IMR-90 (cell line): ENCODE measurements around the gene ERAP2. TPM values are rescaled to one million over a fixed set of nuclear protein-coding genes. Genes with fewer than 3 reads are reported as not detected.

Experiments used
- ATAC-seq: fragments of 200-7000 bp; cut with Tn5 transposase; 2 replicates; pipeline ENCODE4 v1.9.1; 2020; ENCODE audit warnings: low read depth, mild to moderate bottlenecking, moderate library complexity
- BruUV-seq: library from RNA; stranded (reverse); fragments of 400-500 nt; replicated peaks from 2 replicates; lab custom pipeline; 2021; lab: Mats Ljungman, UMichigan
- CTCF ChIA-PET: fragments of 300-600 bp; formaldehyde crosslinking; extraction: SDS; loops from one replicate; lab custom pipeline; 2021; ENCODE audit warnings: antibody characterized with exemption; lab: Yijun Ruan, JAX
- POLR2A ChIA-PET: fragments of 300-600 bp; sonication (Branson Sonifier 250); formaldehyde crosslinking; loops from one replicate; lab custom pipeline; 2022; ENCODE audit warnings: antibody characterized with exemption; ENCODE audit not compliant: unreplicated experiment; lab: Charles Lee
- DNase-seq: peaks from one replicate; pipeline ENCODE4 v3.0.0; 2013
- H2AFZ ChIP-seq: replicated peaks from 2 replicates; pipeline ENCODE3; 2013; ENCODE audit warnings: low read length, mild to moderate bottlenecking; ENCODE audit not compliant: poor library complexity
- H2AK5ac ChIP-seq: 2 replicates; pipeline ENCODE4 v1.6.1; 2013; ENCODE audit warnings: low read depth, low read length, inconsistent platforms
- H2AK9ac ChIP-seq: replicated peaks from 2 replicates; pipeline ENCODE3; 2013; ENCODE audit warnings: mild to moderate bottlenecking, low read depth, low read length, moderate library complexity; ENCODE audit not compliant: poor library complexity
- H2BK120ac ChIP-seq: 2 replicates; pipeline ENCODE4 v1.6.1; 2013; ENCODE audit warnings: low read depth, low read length, inconsistent platforms
- H2BK15ac ChIP-seq: 3 replicates; pipeline ENCODE4 v1.6.1; 2013; ENCODE audit warnings: low read depth, low read length, inconsistent platforms
- H2BK20ac ChIP-seq: 2 replicates; pipeline ENCODE4 v1.6.1; 2013; ENCODE audit warnings: low read depth, mild to moderate bottlenecking, inconsistent platforms, low read length, moderate library complexity
- H2BK5ac ChIP-seq: 2 replicates; pipeline ENCODE4 v1.6.1; 2013; ENCODE audit warnings: mild to moderate bottlenecking, low read depth, low read length, inconsistent platforms; ENCODE audit not compliant: poor library complexity, severe bottlenecking
- H3K14ac ChIP-seq: replicated peaks from 2 replicates; pipeline ENCODE4 v1.6.1; 2013; ENCODE audit warnings: low read depth, low read length, inconsistent platforms
- H3K18ac ChIP-seq: 2 replicates; pipeline ENCODE4 v1.6.1; 2013; ENCODE audit warnings: low read depth, low read length, control low read depth
- H3K23ac ChIP-seq: 2 replicates; pipeline ENCODE4 v1.6.1; 2013; ENCODE audit warnings: low read depth, low read length, inconsistent platforms
- H3K27ac ChIP-seq: 2 replicates; pipeline ENCODE4 v1.5.1; 2013; ENCODE audit warnings: mild to moderate bottlenecking, control low read depth, low read length; ENCODE audit not compliant: insufficient read depth
- H3K27me3 ChIP-seq: 2 replicates; pipeline ENCODE4 v1.6.1; 2013; ENCODE audit warnings: low read length; ENCODE audit not compliant: control insufficient read depth, insufficient read depth
- H3K36me3 ChIP-seq: 2 replicates; pipeline ENCODE4 v1.6.1; 2013; ENCODE audit warnings: low read length, mixed read lengths; ENCODE audit not compliant: control insufficient read depth, insufficient read depth
- H3K4ac ChIP-seq: 2 replicates; pipeline ENCODE4 v1.6.1; 2013; ENCODE audit warnings: low read depth, low read length, inconsistent platforms
- H3K4me1 ChIP-seq: 2 replicates; pipeline ENCODE4 v1.6.1; 2013; ENCODE audit warnings: low read length, mixed read lengths; ENCODE audit not compliant: control insufficient read depth, insufficient read depth
- H3K4me2 ChIP-seq: 2 replicates; pipeline ENCODE4 v1.6.1; 2013; ENCODE audit warnings: low read depth, mild to moderate bottlenecking, control low read depth, low read length, moderate library complexity
- H3K4me3 ChIP-seq: 2 replicates; pipeline ENCODE4 v1.5.1; 2013; ENCODE audit warnings: low read depth, mild to moderate bottlenecking, control low read depth, low read length, moderate library complexity; ENCODE audit not compliant: insufficient read depth
- H3K56ac ChIP-seq: 2 replicates; pipeline ENCODE4 v1.6.1; 2013; ENCODE audit warnings: low read length, inconsistent platforms; ENCODE audit not compliant: insufficient read depth; ENCODE audit errors: extremely low read depth
- H3K79me1 ChIP-seq, 2 experiments: 2 replicates each; pipeline ENCODE4 v1.6.1; 2013; ENCODE audit warnings: low read length in 2 of 2, inconsistent platforms in 1 of 2, low read depth in 1 of 2
- H3K9ac ChIP-seq: 2 replicates; pipeline ENCODE4 v1.6.1; 2013; ENCODE audit warnings: low read depth, low read length, control low read depth
- H3K9me1 ChIP-seq: 2 replicates; pipeline ENCODE4 v1.6.1; 2013; ENCODE audit warnings: low read length, inconsistent platforms; ENCODE audit not compliant: insufficient read depth
- H3K9me3 ChIP-seq: 2 replicates; pipeline ENCODE4 v1.6.1; 2013; ENCODE audit warnings: low read length; ENCODE audit not compliant: control insufficient read depth, insufficient read depth
- H4K20me1 ChIP-seq: 2 replicates; pipeline ENCODE4 v1.6.1; 2013; ENCODE audit warnings: low read length, inconsistent platforms; ENCODE audit not compliant: insufficient read depth
- H4K5ac ChIP-seq: 2 replicates; pipeline ENCODE4 v1.6.1; 2013; ENCODE audit warnings: mild to moderate bottlenecking, low read depth, low read length, control low read depth
- H4K8ac ChIP-seq, 2 experiments: 2 replicates each; pipeline ENCODE4 v1.6.1; 2013; ENCODE audit warnings: low read depth in 2 of 2, low read length in 2 of 2, control low read depth in 1 of 2, inconsistent platforms in 1 of 2
- H4K91ac ChIP-seq: 2 replicates; pipeline ENCODE4 v1.6.1; 2013; ENCODE audit warnings: low read depth, low read length, inconsistent platforms; ENCODE audit not compliant: insufficient read depth
- BHLHE40 ChIP-seq: fragments of 150-350 bp; IDR thresholded peaks from 2 replicates; pipeline ENCODE4 v1.6.1; 2016; ENCODE audit warnings: mild to moderate bottlenecking, low read depth, low read length
- CEBPB ChIP-seq: IDR thresholded peaks from 2 replicates; pipeline ENCODE4 v1.6.1; 2012; ENCODE audit warnings: low read depth, low read length, improper control_type of control experiment
- CHD1 ChIP-seq: IDR thresholded peaks from 2 replicates; pipeline ENCODE4 v1.6.1; 2012; ENCODE audit warnings: low read depth, low read length, improper control_type of control experiment
- FOS ChIP-seq: fragments of 150-350 bp; IDR thresholded peaks from 2 replicates; pipeline ENCODE4 v1.6.1; 2016; ENCODE audit warnings: low read depth, low read length
- MAFK ChIP-seq: IDR thresholded peaks from 2 replicates; pipeline ENCODE4 v1.6.1; 2012; ENCODE audit warnings: low read depth, low read length, improper control_type of control experiment
- MAZ ChIP-seq: IDR thresholded peaks from 2 replicates; pipeline ENCODE4 v1.6.1; 2012; ENCODE audit warnings: low read depth, mild to moderate bottlenecking, low read length, improper control_type of control experiment, moderate library complexity, borderline replicate concordance
- MXI1 ChIP-seq: IDR thresholded peaks from 2 replicates; pipeline ENCODE4 v1.6.1; 2012; ENCODE audit warnings: low read depth, mild to moderate bottlenecking, low read length, moderate library complexity, borderline replicate concordance
- NFE2L2 ChIP-seq: fragments of 150-350 bp; IDR thresholded peaks from 2 replicates; pipeline ENCODE4 v1.6.1; 2016; ENCODE audit warnings: low read depth, mild to moderate bottlenecking, low read length
- POLR2A ChIP-seq: IDR thresholded peaks from 2 replicates; pipeline ENCODE4 v1.6.1; 2012; ENCODE audit warnings: mild to moderate bottlenecking, low read depth, low read length
- RAD21 ChIP-seq: IDR thresholded peaks from 2 replicates; pipeline ENCODE4 v1.6.1; 2012; ENCODE audit warnings: low read length, improper control_type of control experiment
- RCOR1 ChIP-seq: IDR thresholded peaks from 2 replicates; pipeline ENCODE4 v1.6.1; 2012; ENCODE audit warnings: mild to moderate bottlenecking, low read length, improper control_type of control experiment; ENCODE audit not compliant: insufficient replicate concordance
- RFX5 ChIP-seq: IDR thresholded peaks from 2 replicates; pipeline ENCODE4 v1.8.0; 2012; ENCODE audit warnings: low read depth, mild to moderate bottlenecking, low read length, moderate library complexity
- SMC3 ChIP-seq: fragments of 150-350 bp; IDR thresholded peaks from 2 replicates; pipeline ENCODE4 v1.6.1; 2016; ENCODE audit warnings: low read depth, mild to moderate bottlenecking, antibody characterized with exemption, low read length, moderate library complexity
- WGBS, 2 experiments: methylation state at CpG; one replicate each; pipeline versions ENCODE4 v1.1.5 to v1.1.7; 2013; ENCODE audit warnings: missing lambda C conversion rate in 2 of 2; ENCODE audit not compliant: insufficient read length in 1 of 2; ENCODE audit errors: extremely low coverage in 2 of 2; 5-methylcytosine and 5-hydroxymethylcytosine counted together
- dilution Hi-C: fragments of 300-500 bp; cut with HindIII; formaldehyde crosslinking; loops from one replicate; pipeline ENCODE4 v1.14.3; 2018; ENCODE audit warnings: low sequenced_read_pairs; ENCODE audit not compliant: unreplicated experiment
- in situ Hi-C: fragments of 300-500 bp; cut with MboI; formaldehyde crosslinking; loops from 3 replicates; pipeline ENCODE4 v1.14.3; 2019; ENCODE audit warnings: low sequenced_read_pairs, inconsistent platforms, mixed read lengths
- intact Hi-C: fragments of 100-400 bp; cut with micrococcal nuclease; formaldehyde crosslinking; loops from 2 replicates; pipeline ENCODE4 v1.10.0; 2022
- polyA plus RNA-seq, 3 experiments: library from polyadenylated mRNA; depleted of rRNA; stranded (reverse); fragments of >200 nt; gene quantifications; 2 replicates each; pipeline ENCODE4 v1.2.3, GENCODE V29; 2012; ENCODE audit warnings: low replicate concordance in 1 of 3
- total RNA-seq: library from RNA; depleted of rRNA; stranded (reverse); fragments of >200 nt; gene quantifications from 2 replicates; pipeline ENCODE4 v1.2.3, GENCODE V29; 2012
- TF ChIP-seq, protein P1 (sequence below): fragments of 150-350 bp; IDR thresholded peaks from 2 replicates; pipeline ENCODE4 v1.6.1; 2016; ENCODE audit warnings: low read depth, mild to moderate bottlenecking, low read length, moderate library complexity, borderline replicate concordance
- TF ChIP-seq, protein P2 (sequence below): conservative IDR thresholded peaks from 2 replicates; pipeline ENCODE4 v1.5.1; 2012; ENCODE audit warnings: mild to moderate bottlenecking, low read depth, low read length, improper control_type of control experiment
- TF ChIP-seq, protein P3 (sequence below): fragments of 150-350 bp; IDR thresholded peaks from 2 replicates; pipeline ENCODE4 v1.6.1; 2017; ENCODE audit warnings: mild to moderate bottlenecking, antibody characterized with exemption, low read length, low read depth

Gene ERAP2
- total and polyA plus RNA-seq, 2 of the 4 experiments (the other 2 are of a cell fraction): 10.6 to 21.3 TPM

DNA sequence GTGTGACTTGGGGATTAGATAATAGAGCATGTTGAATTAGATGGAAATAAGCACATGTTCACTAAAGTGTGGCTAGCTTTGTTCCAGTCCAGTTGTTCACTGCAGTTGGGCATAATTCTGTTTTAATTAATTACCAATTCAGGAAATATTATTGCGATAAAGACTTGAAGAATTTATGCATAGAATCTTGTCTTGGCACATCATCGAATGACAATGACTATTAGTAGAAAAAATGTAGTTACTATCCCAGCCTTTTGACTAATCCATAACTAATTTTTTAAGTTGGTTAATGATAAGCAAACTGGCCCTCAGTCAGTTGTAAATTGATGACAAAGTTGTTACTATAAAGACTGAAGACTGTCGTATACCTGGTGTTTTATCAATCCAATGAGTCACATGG is 70.1 kb downstream of the ERAP2 start:
- Histone ChIP-seq H3K4me1 (no peaks in the 10 kb centered on the region), H3K9me1 (peaks cover 2% of the 10 kb centered on the region; the same call in 1 of the 2 replicates), H4K20me1 (peaks cover 10% of the 10 kb centered on the region; the same call in 1 of the 2 replicates), H3K56ac (no peak overlapping the region), H3K4ac (no peak overlapping the region), H2BK5ac (no peak overlapping the region), H3K9me3 (no peaks in the 10 kb centered on the region), H4K5ac (no peak overlapping the region), H3K27me3 (no peaks in the 10 kb centered on the region), H3K79me1 (peaks cover 11 to 37% of the 10 kb centered on the region in 2 experiments), H2BK15ac (no peak overlapping the region), H3K9ac (no peak overlapping the region), H2AFZ (no peak overlapping the region), H3K18ac (no peak overlapping the region), H2AK5ac (no peak overlapping the region), H3K36me3 (no peaks in the 10 kb centered on the region), H3K14ac (no peak overlapping the region), H4K91ac (no peak overlapping the region), H3K4me2 (no peak overlapping the region), H3K27ac (no peak overlapping the region), H4K8ac (no peak overlapping the region), H3K4me3 (no peak overlapping the region), H2AK9ac (no peak overlapping the region), H3K23ac (no peak overlapping the region), H2BK120ac (no peak overlapping the region), H2BK20ac (no peak overlapping the region)
- dilution Hi-C loops: no loop called here
- no peak for ATAC-seq
- ChIA-PET CTCF (no interaction called here), POLR2A (no interaction called here)
- intact Hi-C loops: no loop called here
- no CpG with 5 or more reads among the region's 3 CpGs for WGBS, 2 experiments
- DNase-seq: no peak
- in situ Hi-C loops: no loop called here
- TF ChIP-seq SMC3 (no peak), MAFK (no peak), NFE2L2 (no peak), BHLHE40 (no peak), MXI1 (no peak), MAZ (no peak), RAD21 (no peak), FOS (no peak), POLR2A (no peak), RCOR1 (no peak), RFX5 (no peak), CHD1 (no peak), CEBPB (no peak)
- TF ChIP-seq, protein P1, sequence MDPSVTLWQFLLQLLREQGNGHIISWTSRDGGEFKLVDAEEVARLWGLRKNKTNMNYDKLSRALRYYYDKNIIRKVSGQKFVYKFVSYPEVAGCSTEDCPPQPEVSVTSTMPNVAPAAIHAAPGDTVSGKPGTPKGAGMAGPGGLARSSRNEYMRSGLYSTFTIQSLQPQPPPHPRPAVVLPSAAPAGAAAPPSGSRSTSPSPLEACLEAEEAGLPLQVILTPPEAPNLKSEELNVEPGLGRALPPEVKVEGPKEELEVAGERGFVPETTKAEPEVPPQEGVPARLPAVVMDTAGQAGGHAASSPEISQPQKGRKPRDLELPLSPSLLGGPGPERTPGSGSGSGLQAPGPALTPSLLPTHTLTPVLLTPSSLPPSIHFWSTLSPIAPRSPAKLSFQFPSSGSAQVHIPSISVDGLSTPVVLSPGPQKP: no peak
- TF ChIP-seq, protein P2, sequence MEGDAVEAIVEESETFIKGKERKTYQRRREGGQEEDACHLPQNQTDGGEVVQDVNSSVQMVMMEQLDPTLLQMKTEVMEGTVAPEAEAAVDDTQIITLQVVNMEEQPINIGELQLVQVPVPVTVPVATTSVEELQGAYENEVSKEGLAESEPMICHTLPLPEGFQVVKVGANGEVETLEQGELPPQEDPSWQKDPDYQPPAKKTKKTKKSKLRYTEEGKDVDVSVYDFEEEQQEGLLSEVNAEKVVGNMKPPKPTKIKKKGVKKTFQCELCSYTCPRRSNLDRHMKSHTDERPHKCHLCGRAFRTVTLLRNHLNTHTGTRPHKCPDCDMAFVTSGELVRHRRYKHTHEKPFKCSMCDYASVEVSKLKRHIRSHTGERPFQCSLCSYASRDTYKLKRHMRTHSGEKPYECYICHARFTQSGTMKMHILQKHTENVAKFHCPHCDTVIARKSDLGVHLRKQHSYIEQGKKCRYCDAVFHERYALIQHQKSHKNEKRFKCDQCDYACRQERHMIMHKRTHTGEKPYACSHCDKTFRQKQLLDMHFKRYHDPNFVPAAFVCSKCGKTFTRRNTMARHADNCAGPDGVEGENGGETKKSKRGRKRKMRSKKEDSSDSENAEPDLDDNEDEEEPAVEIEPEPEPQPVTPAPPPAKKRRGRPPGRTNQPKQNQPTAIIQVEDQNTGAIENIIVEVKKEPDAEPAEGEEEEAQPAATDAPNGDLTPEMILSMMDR: no peak
- TF ChIP-seq, protein P3, sequence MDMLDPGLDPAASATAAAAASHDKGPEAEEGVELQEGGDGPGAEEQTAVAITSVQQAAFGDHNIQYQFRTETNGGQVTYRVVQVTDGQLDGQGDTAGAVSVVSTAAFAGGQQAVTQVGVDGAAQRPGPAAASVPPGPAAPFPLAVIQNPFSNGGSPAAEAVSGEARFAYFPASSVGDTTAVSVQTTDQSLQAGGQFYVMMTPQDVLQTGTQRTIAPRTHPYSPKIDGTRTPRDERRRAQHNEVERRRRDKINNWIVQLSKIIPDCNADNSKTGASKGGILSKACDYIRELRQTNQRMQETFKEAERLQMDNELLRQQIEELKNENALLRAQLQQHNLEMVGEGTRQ: no peak
- no TSS peak for BruUV-seq
